GM19452 (cell line): Measurements from ENCODE around the gene BFAR.
"Not testable (repeated sequence)": the region's sequence is repeated elsewhere in the genome, so short reads cannot be mapped to it uniquely, and the experiment has no call there.

Source experiments
- ATAC-seq: cut with Tn5 transposase; IDR thresholded peaks from one replicate; pipeline ENCODE4 v1.9.1; 2021; ENCODE audit not compliant: unreplicated experiment

The BFAR gene

GRCh38 chr16:14635395-14636165 lies 2.8 kb downstream of the BFAR start:
- ATAC-seq: no peak

GRCh38 chr16:14636179-14636950 lies 3.6 kb downstream of the BFAR start:
- not testable (repeated sequence) for ATAC-seq

GRCh38 chr16:14636951-14637240 lies 4.1 kb downstream of the BFAR start:
- ATAC-seq: not testable (repeated sequence)

GRCh38 chr16:14640538-14640937 lies 7.8 kb downstream of the BFAR start:
- ATAC-seq: no peak

GRCh38 chr16:14641206-14641605 lies 8.5 kb downstream of the BFAR start:
- no peak for ATAC-seq

GRCh38 chr16:14641926-14642325 lies 9.2 kb downstream of the BFAR start:
- ATAC-seq: no peak

- no peak for ATAC-seq
Measured at GRCh38 chr16:14649816-14650215, 17.1 kb downstream of the BFAR start.

- no peak for ATAC-seq
Measured at GRCh38 chr16:14650629-14651028, 17.9 kb downstream of the BFAR start.

- ATAC-seq: no peak
Measured at GRCh38 chr16:14652726-14653125, 20.0 kb downstream of the BFAR start.

GRCh38 chr16:14658063-14658462 lies 25.3 kb downstream of the BFAR start:
- ATAC-seq: no peak

- ATAC-seq: no peak
Measured at GRCh38 chr16:14667347-14668266, 34.9 kb downstream of the BFAR start.

GRCh38 chr16:14668556-14669223 lies 35.9 kb downstream of the BFAR start:
- ATAC-seq: no peak

- no peak for ATAC-seq
Measured at GRCh38 chr16:14669776-14670175, 37.0 kb downstream of the BFAR start.

GRCh38 chr16:14672403-14672971 lies 39.7 kb downstream of the BFAR start:
- ATAC-seq: peak; percentile 73

- no peak for ATAC-seq
Measured at GRCh38 chr16:14676633-14677032, 43.9 kb downstream of the BFAR start.

GRCh38 chr16:14677627-14678026 lies 44.9 kb downstream of the BFAR start:
- ATAC-seq: no peak

GRCh38 chr16:14678748-14679497 lies 46.2 kb downstream of the BFAR start:
- ATAC-seq: no peak

GRCh38 chr16:14680396-14680795 lies 47.6 kb downstream of the BFAR start:
- not testable (repeated sequence) for ATAC-seq

- no peak for ATAC-seq
Measured at GRCh38 chr16:14681115-14681514, 48.4 kb downstream of the BFAR start.

- ATAC-seq: no peak
Measured at GRCh38 chr16:14682121-14682520, 49.4 kb downstream of the BFAR start.
